GM18508 (cell line): ENCODE results near the gene ARHGAP22.
"Not testable (repeated sequence)": the region's sequence is repeated elsewhere in the genome, so short reads cannot be mapped to it uniquely, and the experiment has no call there.

Experiments used
- ATAC-seq: cut with Tn5 transposase; IDR thresholded peaks from one replicate; pipeline ENCODE4 v1.9.1; 2021; ENCODE audit warnings: moderate number of reproducible peaks; ENCODE audit not compliant: insufficient read depth, unreplicated experiment

Gene ARHGAP22

GRCh38 chr10:48604991-48605508, at the start of gene ARHGAP22:
TSS of gene ARHGAP22 (minus strand) at chr10:48605073. CDS start at chr10:48604796, 277 bp downstream.
- ATAC-seq: no peak

- ATAC-seq: no peak
These were observed 49.2 kb upstream of the ARHGAP22 start for GRCh38 chr10:48653944-48654698.

- no peak for ATAC-seq
These were observed 48.5 kb upstream of the ARHGAP22 start for GRCh38 chr10:48653347-48653746.

GRCh38 chr10:48652344-48652743, 47.5 kb upstream of the ARHGAP22 start:
- no peak for ATAC-seq

- no peak for ATAC-seq
These were observed 47.0 kb upstream of the ARHGAP22 start for GRCh38 chr10:48651839-48652238.

- ATAC-seq: no peak
These were observed 46.4 kb upstream of the ARHGAP22 start for GRCh38 chr10:48651293-48651692.

- no peak for ATAC-seq
These were observed 44.6 kb upstream of the ARHGAP22 start for GRCh38 chr10:48649349-48649944.

GRCh38 chr10:48648172-48648942, 43.5 kb upstream of the ARHGAP22 start:
- ATAC-seq: no peak

GRCh38 chr10:48647073-48647472, 42.2 kb upstream of the ARHGAP22 start:
- not testable (repeated sequence) for ATAC-seq

GRCh38 chr10:48645600-48645999, 40.7 kb upstream of the ARHGAP22 start:
- no peak for ATAC-seq

- not testable (repeated sequence) for ATAC-seq
These were observed 36.3 kb upstream of the ARHGAP22 start for GRCh38 chr10:48641099-48641690.

- ATAC-seq: no peak
These were observed 35.5 kb upstream of the ARHGAP22 start for GRCh38 chr10:48640326-48640725.

GRCh38 chr10:48639632-48640031, 34.8 kb upstream of the ARHGAP22 start:
- no peak for ATAC-seq

- ATAC-seq: no peak
These were observed 34.1 kb upstream of the ARHGAP22 start for GRCh38 chr10:48638739-48639527.

GRCh38 chr10:48638158-48638557, 33.3 kb upstream of the ARHGAP22 start:
- no peak for ATAC-seq

- no peak for ATAC-seq
These were observed 32.0 kb upstream of the ARHGAP22 start for GRCh38 chr10:48636901-48637300.

- ATAC-seq: no peak
These were observed 31.4 kb upstream of the ARHGAP22 start for GRCh38 chr10:48636231-48636630.

GRCh38 chr10:48634984-48635557, 30.2 kb upstream of the ARHGAP22 start:
- no peak for ATAC-seq

- ATAC-seq: peak; percentile 89
These were observed 29.5 kb upstream of the ARHGAP22 start for GRCh38 chr10:48634198-48634983.
